ENCODE results near the gene DLGAP1. TPM values are rescaled to one million over a fixed set of nuclear protein-coding genes. Genes with fewer than 3 reads are reported as not detected.

Gene DLGAP1
- total and polyA plus RNA-seq, 2 of the 4 experiments (the other 2 are of a cell fraction), result under 0.01 to 0.09 TPM

- TF ChIP-seq RFX5 (IDR thresholded peaks at IDR 0.05; ENCODE audit: low read depth, low read length), result no peak
- TF ChIP-seq CHD1 (IDR thresholded peaks at IDR 0.05; ENCODE audit: low read depth, low read length), result no peak
- TF ChIP-seq CEBPB (IDR thresholded peaks at IDR 0.05; ENCODE audit: low read depth, low read length), result no peak
- no peak for TF ChIP-seq RAD21 (IDR thresholded peaks at IDR 0.05; ENCODE audit: low read length)
- TF ChIP-seq NFE2L2 (IDR thresholded peaks at IDR 0.05; ENCODE audit: low read depth, low read length), result no peak
- no peak for TF ChIP-seq BHLHE40 (IDR thresholded peaks at IDR 0.05; ENCODE audit: low read depth, low read length)
- no peak for TF ChIP-seq SMC3 (IDR thresholded peaks at IDR 0.05; ENCODE audit: low read depth, low read length)
- TF ChIP-seq POLR2A (IDR thresholded peaks at IDR 0.05; ENCODE audit: low read depth, low read length), result no peak
- TF ChIP-seq CTCF (conservative IDR thresholded peaks at IDR 0.05; ENCODE audit: low read depth, low read length), result no peak
- no peak for TF ChIP-seq FOS (IDR thresholded peaks at IDR 0.05; ENCODE audit: low read depth, low read length)
- TF ChIP-seq MAFK (IDR thresholded peaks at IDR 0.05; ENCODE audit: low read depth, low read length), result no peak
- H3K9me1 ChIP-seq (ENCODE audit: insufficient read depth, low read length), result no peaks in the 10 kb centered on the region
- H3K36me3 ChIP-seq (ENCODE audit: control insufficient read depth, insufficient read depth, low read length), result no peaks in the 10 kb centered on the region
- no peak overlapping the region for H2BK5ac ChIP-seq (ENCODE audit: low read depth, low read length, poor library complexity, severe bottlenecking)
- H3K14ac ChIP-seq (replicated peaks; ENCODE audit: low read depth, low read length), result no peak overlapping the region
- no peak for DNase-seq
- H3K23ac ChIP-seq (ENCODE audit: low read depth, low read length), result no peak overlapping the region
- H2AFZ ChIP-seq (replicated peaks; ENCODE audit: low read length, poor library complexity), result no peak overlapping the region
- CTCF ChIA-PET, result no interaction called here
- H2BK15ac ChIP-seq (ENCODE audit: low read depth, low read length), result no peak overlapping the region
- intact Hi-C loops (cut with micrococcal nuclease), result no loop called here
- no peak overlapping the region for H2AK9ac ChIP-seq (replicated peaks; ENCODE audit: low read depth, low read length, poor library complexity)
- no peak overlapping the region for H3K4me3 ChIP-seq (ENCODE audit: insufficient read depth, low read depth, low read length)
- BruUV-seq (replicated peaks), result no TSS peak
- dilution Hi-C loops (cut with HindIII; ENCODE audit: low sequenced_read_pairs, unreplicated experiment), result no loop called here
- no peak overlapping the region for H2BK120ac ChIP-seq (ENCODE audit: low read depth, low read length)
- no peak overlapping the region for H3K18ac ChIP-seq (ENCODE audit: low read depth, low read length)
- H2BK20ac ChIP-seq (ENCODE audit: low read depth, low read length), result no peak overlapping the region
- H3K27ac ChIP-seq (ENCODE audit: insufficient read depth, low read length), result no peak overlapping the region
- ATAC-seq (ENCODE audit: low read depth), result no peak
- H3K56ac ChIP-seq (ENCODE audit: extremely low read depth, insufficient read depth, low read length), result no peak overlapping the region
- no peaks in the 10 kb centered on the region for H4K20me1 ChIP-seq (ENCODE audit: insufficient read depth, low read length)
- H2AK5ac ChIP-seq (ENCODE audit: low read depth, low read length), result no peak overlapping the region
- peaks cover 3% of the 10 kb centered on the region for H3K27me3 ChIP-seq (ENCODE audit: control insufficient read depth, insufficient read depth, low read length)
- no peak overlapping the region for H4K5ac ChIP-seq (ENCODE audit: low read depth, low read length)
- no peaks in the 10 kb centered on the region for H3K9me3 ChIP-seq (ENCODE audit: control insufficient read depth, insufficient read depth, low read length)
- in situ Hi-C loops (cut with MboI; ENCODE audit: low sequenced_read_pairs), result no loop called here
- no peak overlapping the region for H4K8ac ChIP-seq (ENCODE audit: low read depth in 2 of 2, low read length in 2 of 2)
- H3K9ac ChIP-seq (ENCODE audit: low read depth, low read length), result no peak overlapping the region
- no peak overlapping the region for H3K4me2 ChIP-seq (ENCODE audit: low read depth, low read length)
- H3K4ac ChIP-seq (ENCODE audit: low read depth, low read length), result no peak overlapping the region
- POLR2A ChIA-PET (ENCODE audit: unreplicated experiment), result no interaction called here
- H4K91ac ChIP-seq (ENCODE audit: insufficient read depth, low read depth, low read length), result no peak overlapping the region
- no peaks in the 10 kb centered on the region for H3K79me1 ChIP-seq (ENCODE audit: low read depth in 1 of 2, low read length in 2 of 2)
- no peaks in the 10 kb centered on the region for H3K4me1 ChIP-seq (ENCODE audit: control insufficient read depth, insufficient read depth, low read length)
Measured at GRCh38 chr18:3948958-3949357, 506.1 kb downstream of the DLGAP1 start.
